Neuronal stem cell (in vitro differentiated cells): ENCODE measurements around the gene CRADD.

Source experiments
- DNase-seq: peaks from one replicate; pipeline ENCODE4 v3.0.0-alpha.2; 2013; ENCODE audit warnings: low spot score
- H2AFZ ChIP-seq: one replicate; pipeline ENCODE4 v1.6.1; 2013; ENCODE audit warnings: mild to moderate bottlenecking, low read length, inconsistent platforms
- H2AK5ac ChIP-seq: 2 replicates; pipeline ENCODE4 v1.6.1; 2013; ENCODE audit warnings: low read depth, mild to moderate bottlenecking, inconsistent platforms, low read length, moderate library complexity, mixed read lengths
- H2BK120ac ChIP-seq: 2 replicates; pipeline ENCODE4 v1.6.1; 2013; ENCODE audit warnings: low read depth, mild to moderate bottlenecking, inconsistent platforms, low read length, moderate library complexity, mixed read lengths
- H2BK12ac ChIP-seq: one replicate; pipeline ENCODE4 v1.6.1; 2013; ENCODE audit warnings: low read length, inconsistent platforms
- H2BK15ac ChIP-seq: 2 replicates; pipeline ENCODE4 v1.6.1; 2013; ENCODE audit warnings: mild to moderate bottlenecking, low read length, inconsistent platforms, mixed read lengths
- H2BK5ac ChIP-seq: one replicate; pipeline ENCODE4 v1.6.1; 2013; ENCODE audit warnings: inconsistent platforms, mild to moderate bottlenecking, low read length, moderate library complexity
- H3K14ac ChIP-seq: one replicate; pipeline ENCODE4 v1.6.1; 2013; ENCODE audit warnings: low read length, inconsistent platforms
- H3K18ac ChIP-seq: 2 replicates; pipeline ENCODE4 v1.6.1; 2013; ENCODE audit warnings: low read length, inconsistent platforms
- H3K23ac ChIP-seq: 2 replicates; pipeline ENCODE4 v1.6.1; 2013; ENCODE audit warnings: low read depth, mild to moderate bottlenecking, mixed read lengths, low read length, inconsistent platforms; ENCODE audit not compliant: poor library complexity
- H3K27ac ChIP-seq: replicated peaks from 3 replicates; pipeline ENCODE4 v1.5.1; 2013; ENCODE audit warnings: low read length, inconsistent platforms
- H3K27me3 ChIP-seq, 3 experiments: 2 replicates each; pipeline ENCODE4 v1.6.1; 2013; ENCODE audit warnings: low read length in 3 of 3, mild to moderate bottlenecking in 2 of 3, inconsistent platforms in 1 of 3, low read depth in 1 of 3, mixed read lengths in 1 of 3, moderate library complexity in 1 of 3; ENCODE audit not compliant: control insufficient read depth in 3 of 3, insufficient read depth in 3 of 3
- H3K36me3 ChIP-seq, 2 donors: replicated peaks in 1 of 2; 2 replicates each; pipeline ENCODE4 v1.6.1; 2013; ENCODE audit warnings: low read length in 2 of 2; ENCODE audit not compliant: control insufficient read depth in 2 of 2, insufficient read depth in 2 of 2
- H3K4ac ChIP-seq: 2 replicates; pipeline ENCODE4 v1.6.1; 2013; ENCODE audit warnings: inconsistent platforms, mild to moderate bottlenecking, low read length, moderate library complexity
- H3K4me1 ChIP-seq, 2 donors: 1 replicate in 1 of 2; 2 replicates in 1 of 2; pipeline ENCODE4 v1.6.1; 2013; ENCODE audit warnings: low read length in 2 of 2, low read depth in 1 of 2; ENCODE audit not compliant: control insufficient read depth in 2 of 2, insufficient read depth in 1 of 2
- H3K4me2 ChIP-seq: one replicate; pipeline ENCODE4 v1.6.1; 2013; ENCODE audit warnings: mild to moderate bottlenecking, low read length, inconsistent platforms; ENCODE audit not compliant: insufficient read depth, poor library complexity, severe bottlenecking
- H3K4me3 ChIP-seq, 2 donors: 2 replicates each; pipeline ENCODE4 v1.5.1; 2013; ENCODE audit warnings: low read length in 2 of 2, mild to moderate bottlenecking in 2 of 2, inconsistent platforms in 1 of 2, moderate library complexity in 1 of 2
- H3K79me1 ChIP-seq: one replicate; pipeline ENCODE4 v1.6.1; 2013; ENCODE audit warnings: low read depth, mild to moderate bottlenecking, inconsistent platforms, low read length, moderate library complexity
- H3K9ac ChIP-seq: one replicate; pipeline ENCODE4 v1.6.1; 2013; ENCODE audit warnings: mild to moderate bottlenecking, low read depth, low read length, inconsistent platforms; ENCODE audit not compliant: poor library complexity
- H3K9me3 ChIP-seq, 2 donors: replicated peaks in 1 of 2; 2 replicates each; pipeline versions ENCODE3 to v1.6.1; 2013; ENCODE audit warnings: low read length in 2 of 2, mild to moderate bottlenecking in 2 of 2, inconsistent platforms in 1 of 2, low read depth in 1 of 2, mixed read lengths in 1 of 2, moderate library complexity in 1 of 2; ENCODE audit not compliant: control insufficient read depth in 2 of 2, insufficient read depth in 1 of 2
- H4K8ac ChIP-seq: one replicate; pipeline ENCODE4 v1.6.1; 2013; ENCODE audit warnings: low read depth, mild to moderate bottlenecking, inconsistent platforms, low read length, moderate library complexity
- H4K91ac ChIP-seq: one replicate; pipeline ENCODE4 v1.6.1; 2013; ENCODE audit warnings: low read length, low read depth, mild to moderate bottlenecking, inconsistent platforms; ENCODE audit not compliant: poor library complexity
- whole genome bisulfite sequencing, 2 donors: extraction: QIAGEN DNeasy Blood & Tissue Kit; methylation state at CpG; one replicate each; pipeline ENCODE4 v1.1.7; 2013; ENCODE audit warnings: missing lambda C conversion rate in 2 of 2, mixed read lengths in 1 of 2; ENCODE audit not compliant: insufficient read length in 2 of 2, insufficient replicate concordance in 1 of 2; ENCODE audit errors: extremely low coverage in 2 of 2; 5-methylcytosine and 5-hydroxymethylcytosine counted together

The CRADD gene

DNA sequence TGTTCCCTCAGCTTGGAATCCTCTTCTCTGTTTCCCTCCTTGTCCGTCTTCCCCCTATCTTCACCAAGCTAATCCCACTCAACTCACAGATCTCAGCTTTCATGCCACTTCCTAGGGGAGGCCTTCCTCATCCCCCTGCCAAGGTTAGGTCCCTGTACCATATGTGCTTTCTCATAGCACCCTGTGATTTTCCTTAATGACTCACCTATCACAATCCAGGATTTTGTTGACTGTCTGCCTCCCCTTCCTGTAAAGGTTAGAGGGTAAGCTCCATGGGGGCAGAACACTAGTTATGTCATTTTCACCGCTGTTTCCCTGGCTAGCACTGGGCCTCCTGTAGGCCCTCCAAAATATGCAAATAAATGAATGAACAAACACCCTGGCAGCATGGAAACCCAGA, 57.6 kb downstream of the CRADD start:
- no peak overlapping the region for H3K4ac ChIP-seq
- H2BK5ac ChIP-seq: no peak overlapping the region
- H3K79me1 ChIP-seq: peaks cover 2% of the 10 kb centered on the region
- no peak overlapping the region for H2BK12ac ChIP-seq
- H3K4me3 ChIP-seq: no peak overlapping the region
- H3K18ac ChIP-seq: no peak overlapping the region
- peak overlapping the region; percentile 22 for H3K23ac ChIP-seq
- H3K9ac ChIP-seq: no peak overlapping the region
- H2AFZ ChIP-seq: no peak overlapping the region
- H2BK15ac ChIP-seq: no peak overlapping the region
- WGBS, 2 donors: no CpG with 5 or more reads among the region's 2 CpGs
- H3K14ac ChIP-seq: no peak overlapping the region
- no peak overlapping the region for H4K8ac ChIP-seq
- H3K9me3 ChIP-seq: peaks cover 0 to 4% of the 10 kb centered on the region in 2 donors
- no peak overlapping the region for H3K27ac ChIP-seq
- no peaks in the 10 kb centered on the region for H3K27me3 ChIP-seq
- no peak overlapping the region for H3K4me2 ChIP-seq
- peaks cover 0 to 2% of the 10 kb centered on the region in 2 donors for H3K36me3 ChIP-seq
- no peak overlapping the region for H2AK5ac ChIP-seq
- no peak overlapping the region for H2BK120ac ChIP-seq
- no peak overlapping the region for H4K91ac ChIP-seq
- DNase-seq: no peak
- H3K4me1 ChIP-seq: peaks cover 0 to 9% of the 10 kb centered on the region in 2 donors

DNA sequence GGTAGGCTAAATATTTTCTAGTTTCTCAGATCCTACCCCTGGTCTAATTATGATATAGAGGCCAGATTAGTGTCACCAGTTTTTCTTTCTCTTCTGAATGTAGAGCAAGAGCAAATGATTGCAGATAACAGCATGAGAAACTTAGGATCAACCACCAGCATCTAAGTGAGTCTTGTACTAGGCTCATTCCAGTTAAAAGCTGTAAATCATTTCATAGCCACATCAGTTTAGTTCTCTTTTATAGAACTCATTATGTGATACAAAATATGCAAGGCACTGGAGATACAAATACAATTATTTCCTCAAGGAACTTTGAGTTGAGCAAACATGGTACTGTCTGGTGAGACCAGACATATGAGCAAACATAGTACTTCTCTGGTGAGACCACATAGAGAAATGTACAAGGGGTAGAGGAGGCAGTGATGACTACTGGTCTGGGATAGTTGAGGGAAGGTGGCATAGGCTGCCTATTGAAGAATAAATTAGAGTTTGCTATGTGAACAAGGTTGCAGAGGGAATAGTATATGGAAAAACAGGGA, 59.5 kb downstream of the CRADD start:
- Histone ChIP-seq H3K9ac (no peak overlapping the region), H3K4me1 (peaks cover 0 to 13% of the 10 kb centered on the region in 2 donors), H2BK12ac (no peak overlapping the region), H3K9me3 (peaks cover 0 to 4% of the 10 kb centered on the region in 2 donors), H2BK5ac (no peak overlapping the region), H3K23ac (no peak overlapping the region), H3K18ac (no peak overlapping the region), H3K36me3 (peaks cover 0 to 2% of the 10 kb centered on the region in 2 donors), H3K27ac (no peak overlapping the region), H4K91ac (no peak overlapping the region), H4K8ac (no peak overlapping the region), H3K27me3 (no peaks in the 10 kb centered on the region), H3K4me3 (no peak overlapping the region), H3K4me2 (no peak overlapping the region), H3K14ac (no peak overlapping the region), H2BK15ac (no peak overlapping the region), H2BK120ac (no peak overlapping the region), H3K4ac (no peak overlapping the region), H2AFZ (no peak overlapping the region), H3K79me1 (peaks cover 2% of the 10 kb centered on the region), H2AK5ac (no peak overlapping the region)
- no peak for DNase-seq

DNA sequence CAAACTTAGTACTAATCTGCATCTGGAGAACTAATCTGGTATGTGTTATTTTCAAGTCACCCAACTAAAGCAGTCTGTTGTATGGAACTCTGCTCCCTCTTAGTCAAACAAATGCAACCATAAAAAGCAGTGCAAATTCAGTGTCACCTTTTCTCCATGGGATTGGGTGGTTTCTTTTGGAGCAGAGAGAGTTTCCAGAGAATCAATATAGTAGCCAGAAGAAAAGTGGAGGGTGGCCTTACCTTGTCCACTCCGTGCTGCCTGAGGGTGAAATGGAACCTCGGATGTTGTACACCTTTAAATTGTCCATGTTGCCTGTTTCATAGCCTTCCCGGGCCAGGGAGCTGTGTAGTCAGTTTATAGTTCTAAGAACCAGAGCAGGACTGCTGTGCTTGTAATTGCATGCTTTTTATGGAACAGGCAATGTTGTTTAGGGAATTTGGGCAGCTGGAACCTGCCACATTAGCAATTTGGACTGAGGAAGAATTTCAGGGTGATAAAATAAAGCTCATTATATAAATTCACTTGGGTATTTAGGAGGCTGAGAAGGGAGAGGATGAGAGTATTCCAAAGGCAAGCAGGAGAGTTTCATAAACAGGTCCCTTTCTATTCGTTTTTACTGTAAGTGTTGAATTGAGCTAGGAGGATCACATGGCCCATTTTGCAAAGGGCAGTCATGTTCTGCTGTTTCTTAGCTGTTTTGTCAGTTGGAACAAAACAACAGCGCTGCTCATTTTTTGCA, 60.5 kb downstream of the CRADD start:
- Histone ChIP-seq H4K8ac (no peak overlapping the region), H3K4me1 (peaks cover 0 to 13% of the 10 kb centered on the region in 2 donors), H2BK15ac (no peak overlapping the region), H2BK5ac (no peak overlapping the region), H3K4ac (no peak overlapping the region), H3K79me1 (peaks cover 2% of the 10 kb centered on the region), H3K23ac (no peak overlapping the region), H3K27me3 (peaks cover 0 to 2% (median 0%) of the 10 kb centered on the region in 3 experiments), H2BK120ac (no peak overlapping the region), H3K36me3 (peaks cover 0 to 2% of the 10 kb centered on the region in 2 donors), H3K4me2 (no peak overlapping the region), H4K91ac (no peak overlapping the region), H2AK5ac (no peak overlapping the region), H3K14ac (no peak overlapping the region), H3K9ac (no peak overlapping the region), H3K27ac (no peak overlapping the region), H3K4me3 (no peak overlapping the region), H3K18ac (no peak overlapping the region), H2AFZ (no peak overlapping the region), H2BK12ac (no peak overlapping the region), H3K9me3 (peaks cover 0 to 4% of the 10 kb centered on the region in 2 donors)
- DNase-seq: no peak
- no CpG with 5 or more reads among the region's 5 CpGs for WGBS, 2 donors

DNA sequence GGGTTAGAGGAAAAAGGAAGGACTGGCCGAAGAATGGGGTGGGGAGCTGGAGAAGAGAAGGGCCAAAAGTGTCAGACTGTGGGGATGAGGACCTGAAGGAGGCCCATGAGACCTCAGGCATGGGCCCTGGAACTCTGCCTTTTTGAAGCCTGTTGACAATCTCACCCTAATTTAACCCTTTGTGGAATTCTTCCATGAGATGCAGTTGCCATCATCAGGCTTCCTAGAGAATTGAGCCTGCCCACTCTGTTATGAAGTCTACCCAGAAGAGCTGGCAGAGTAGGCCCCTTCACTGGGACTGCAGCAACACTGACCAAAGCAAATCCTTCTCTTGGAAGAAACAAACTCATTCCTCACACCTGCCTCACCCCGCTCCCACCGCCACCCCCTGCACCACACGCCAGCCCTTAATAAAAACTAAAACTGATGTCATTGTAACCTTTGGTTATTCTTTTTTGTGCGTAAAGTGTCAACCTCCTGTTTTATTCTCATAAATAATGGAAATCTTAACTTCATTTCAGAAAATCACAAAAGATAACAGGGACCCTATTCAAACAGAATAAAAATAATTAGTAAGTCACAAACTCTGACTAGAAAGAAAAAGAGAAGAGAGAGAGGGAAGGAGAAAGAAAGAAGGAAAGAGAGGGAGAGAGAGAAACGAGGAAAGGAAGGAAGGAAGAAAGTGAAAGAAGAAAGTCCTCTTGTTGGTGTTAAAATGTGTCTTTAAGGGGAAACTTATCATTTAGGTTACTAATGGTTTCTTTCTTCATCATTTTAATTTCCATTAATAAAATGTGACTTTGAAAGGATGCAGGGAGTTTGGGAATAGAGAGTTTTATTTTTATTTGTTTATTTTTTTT, 61.3 kb downstream of the CRADD start:
- WGBS, 2 donors: no CpG with 5 or more reads among the region's 6 CpGs
- Histone ChIP-seq H2BK15ac (no peak overlapping the region), H2AK5ac (no peak overlapping the region), H3K36me3 (peaks cover 0 to 2% of the 10 kb centered on the region in 2 donors), H3K9me3 (peaks cover 0 to 4% of the 10 kb centered on the region in 2 donors), H2BK120ac (no peak overlapping the region), H3K18ac (no peak overlapping the region), H3K27ac (no peak overlapping the region), H4K91ac (no peak overlapping the region), H3K4me2 (no peak overlapping the region), H4K8ac (no peak overlapping the region), H3K9ac (no peak overlapping the region), H3K27me3 (peaks cover 0 to 6% (median 0%) of the 10 kb centered on the region in 3 experiments), H3K4me3 (no peak overlapping the region), H2AFZ (no peak overlapping the region), H3K23ac (no peak overlapping the region), H3K79me1 (no peaks in the 10 kb centered on the region), H3K14ac (no peak overlapping the region), H2BK12ac (no peak overlapping the region), H3K4me1 (peaks cover 0 to 18% of the 10 kb centered on the region in 2 donors), H2BK5ac (no peak overlapping the region), H3K4ac (no peak overlapping the region)
- DNase-seq: no peak
